GM12874 (cell line): ENCODE measurements around the gene KHK.

Experiments used
- CTCF ChIP-seq: IDR thresholded peaks from 2 replicates; pipeline ENCODE4 v1.5.1; 2011; ENCODE audit warnings: low read depth, mild to moderate bottlenecking, control low read depth, low read length, moderate library complexity; ENCODE audit not compliant: insufficient read depth

The KHK gene

DNA sequence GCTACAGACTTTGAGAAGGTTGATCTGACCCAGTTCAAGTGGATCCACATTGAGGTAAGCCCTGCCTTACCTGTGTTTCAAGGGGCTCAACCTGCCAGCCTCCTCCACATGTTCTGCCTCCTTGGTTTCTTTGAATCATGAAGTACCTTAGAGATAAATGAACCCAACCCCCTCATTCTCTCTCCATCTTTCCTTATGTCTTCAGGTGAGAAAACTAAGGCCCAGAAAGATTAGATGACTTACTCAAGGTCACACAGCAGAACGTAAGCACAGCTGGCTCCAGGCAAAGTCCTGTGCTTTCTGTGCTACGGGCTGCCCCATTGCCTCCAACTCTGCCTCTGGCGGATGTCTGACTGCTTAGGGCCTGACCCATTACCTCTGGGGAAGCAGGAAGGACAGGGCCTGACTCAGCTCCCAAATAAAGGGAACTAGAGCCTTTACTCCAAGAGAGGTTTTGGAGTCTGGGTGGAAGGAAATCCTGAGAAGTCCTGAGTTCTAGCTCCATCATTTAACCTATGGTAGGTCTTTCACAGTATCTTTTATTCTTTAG is 10.3 kb downstream of the KHK start:
- no peak for TF ChIP-seq CTCF

DNA sequence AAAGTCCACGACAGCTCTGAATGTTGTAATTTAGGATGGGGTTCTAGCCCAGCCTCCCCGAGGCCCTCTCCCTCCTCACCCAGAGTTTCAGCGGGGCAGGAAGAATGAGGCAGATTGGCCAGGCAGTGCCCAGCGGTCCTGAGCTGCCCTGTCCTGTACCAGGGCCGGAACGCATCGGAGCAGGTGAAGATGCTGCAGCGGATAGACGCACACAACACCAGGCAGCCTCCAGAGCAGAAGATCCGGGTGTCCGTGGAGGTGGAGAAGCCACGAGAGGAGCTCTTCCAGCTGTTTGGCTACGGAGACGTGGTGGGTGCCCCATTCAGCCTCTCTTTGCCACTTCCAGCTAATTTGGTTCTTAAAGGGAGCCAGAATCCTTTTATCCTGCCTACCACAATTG is 10.8 kb downstream of the KHK start:
- no peak for TF ChIP-seq CTCF

DNA sequence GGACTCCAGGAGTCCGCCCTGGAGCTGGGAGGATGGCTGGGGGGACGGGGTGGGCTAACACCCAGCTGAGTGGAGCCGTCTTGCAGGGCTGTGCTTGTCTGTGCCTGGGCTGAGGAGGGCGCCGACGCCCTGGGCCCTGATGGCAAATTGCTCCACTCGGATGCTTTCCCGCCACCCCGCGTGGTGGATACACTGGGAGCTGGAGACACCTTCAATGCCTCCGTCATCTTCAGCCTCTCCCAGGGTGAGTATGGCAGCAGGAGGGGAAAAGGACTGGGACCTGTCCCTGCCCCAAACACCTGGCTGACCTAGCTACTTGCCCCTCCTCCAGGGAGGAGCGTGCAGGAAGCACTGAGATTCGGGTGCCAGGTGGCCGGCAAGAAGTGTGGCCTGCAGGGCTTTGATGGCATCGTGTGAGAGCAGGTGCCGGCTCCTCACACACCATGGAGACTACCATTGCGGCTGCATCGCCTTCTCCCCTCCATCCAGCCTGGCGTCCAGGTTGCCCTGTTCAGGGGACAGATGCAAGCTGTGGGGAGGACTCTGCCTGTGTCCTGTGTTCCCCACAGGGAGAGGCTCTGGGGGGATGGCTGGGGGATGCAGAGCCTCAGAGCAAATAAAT is 12.9 kb downstream of the KHK start:
- no peak for TF ChIP-seq CTCF

GRCh38 chr2:27100036-27100435 is 13.5 kb downstream of the KHK start:
- TF ChIP-seq CTCF = no peak

DNA sequence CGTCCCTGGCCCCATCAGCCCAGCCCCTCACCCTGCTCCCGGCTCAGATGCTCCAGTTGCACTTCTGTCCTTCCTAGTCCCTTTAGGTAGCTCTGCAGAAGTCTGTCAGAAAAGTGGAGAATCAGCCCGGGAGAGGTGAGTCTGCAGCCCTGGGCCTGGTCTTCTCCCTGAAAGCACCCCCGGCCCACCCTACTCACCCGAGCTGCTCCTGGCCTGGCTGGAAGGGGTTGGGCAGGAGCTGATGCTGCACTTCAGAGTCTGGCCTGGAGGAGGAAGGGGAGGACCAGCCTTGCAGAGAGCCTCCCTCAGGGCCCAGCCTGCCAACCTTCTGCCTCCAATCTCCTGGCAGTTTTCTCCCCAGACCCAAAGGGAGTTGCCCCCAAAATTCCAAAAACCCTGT is 15.8 kb downstream of the KHK start:
- TF ChIP-seq CTCF = no peak

- TF ChIP-seq CTCF = no peak
Measured at GRCh38 chr2:27105981-27106380, 19.4 kb downstream of the KHK start.

GRCh38 chr2:27108221-27108620 is 21.6 kb downstream of the KHK start:
- no peak for TF ChIP-seq CTCF
